Heart left ventricle (tissue), 13 donors: ENCODE measurements around the gene PPP1R12C.

Experiments
- POLR2A ChIP-seq, 2 donors: fragments of 450-650 bp; IDR thresholded peaks; one replicate each; pipeline ENCODE4 v1.6.1; 2017; ENCODE audit warnings: antibody characterized with exemption in 2 of 2, mild to moderate bottlenecking in 2 of 2, moderate library complexity in 2 of 2
- TF ChIP-seq, protein P1 (sequence below), 12 donors: fragments of 200-600 bp; sonication (generic) in 4 of 12; IDR thresholded peaks; one replicate each; pipeline versions ENCODE4 v1.5.0 to v1.8.0; 2018 to 2022; ENCODE audit warnings: antibody characterized with exemption in 12 of 12, mild to moderate bottlenecking in 5 of 12
- donor health status: ischemic (EF 13 %, LVEDD 7.1; RV severe dilation, severe dysfunction).
- donor health status: DM: no; HTN: yes; CAD: no.
- donor health status: DM: no; HTN: no; CAD: no.
- donor health status: ischemic (EF 25% LVEDD 6.9; RV normal size, moderate dysfunction).
- donor health status: ischemic (EF 25% LVEDD 5.7; RV mildly dilated, moderate dysfunction).
- donor health status: ischemic (EF 35%, LVEDD 5.7; RV mildly dilated, moderate dysfunction).
- donor health status: nonischemic (EF 11% LVEDD 7.7; RV severe dilation, severe dysfunction).
- donor health status: DM: yes; HTN: yes; CAD: no.
- donor health status: PGD.
- donor health status: ischemic (EF 29% LVEDD 5.4; RV normal size, mild dysfunction).
- donor health status: nonischemic (EF 23%, LVEDD 6.1; RV moderate dilation, normal function).

DNA sequence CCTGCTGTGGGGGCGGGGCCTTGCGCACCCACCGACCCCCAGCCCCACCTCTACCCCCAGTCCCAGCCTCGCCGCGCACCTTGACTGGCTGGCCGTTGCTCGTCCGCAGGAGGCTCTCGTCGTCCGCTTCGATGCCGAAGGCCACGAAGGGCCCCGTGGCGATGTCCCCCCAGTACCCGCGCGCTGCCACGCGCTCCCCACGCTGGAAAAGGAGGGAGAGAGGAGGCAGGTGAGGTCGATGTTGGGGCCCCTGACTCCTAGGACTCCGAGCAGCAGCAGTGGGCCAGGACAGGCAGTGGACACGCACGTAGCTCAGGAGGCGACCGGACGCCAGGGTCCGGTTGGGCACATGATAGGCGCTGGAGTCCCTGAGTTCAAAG, 43.5 kb upstream of the PPP1R12C start:
- TF ChIP-seq, protein P1, sequence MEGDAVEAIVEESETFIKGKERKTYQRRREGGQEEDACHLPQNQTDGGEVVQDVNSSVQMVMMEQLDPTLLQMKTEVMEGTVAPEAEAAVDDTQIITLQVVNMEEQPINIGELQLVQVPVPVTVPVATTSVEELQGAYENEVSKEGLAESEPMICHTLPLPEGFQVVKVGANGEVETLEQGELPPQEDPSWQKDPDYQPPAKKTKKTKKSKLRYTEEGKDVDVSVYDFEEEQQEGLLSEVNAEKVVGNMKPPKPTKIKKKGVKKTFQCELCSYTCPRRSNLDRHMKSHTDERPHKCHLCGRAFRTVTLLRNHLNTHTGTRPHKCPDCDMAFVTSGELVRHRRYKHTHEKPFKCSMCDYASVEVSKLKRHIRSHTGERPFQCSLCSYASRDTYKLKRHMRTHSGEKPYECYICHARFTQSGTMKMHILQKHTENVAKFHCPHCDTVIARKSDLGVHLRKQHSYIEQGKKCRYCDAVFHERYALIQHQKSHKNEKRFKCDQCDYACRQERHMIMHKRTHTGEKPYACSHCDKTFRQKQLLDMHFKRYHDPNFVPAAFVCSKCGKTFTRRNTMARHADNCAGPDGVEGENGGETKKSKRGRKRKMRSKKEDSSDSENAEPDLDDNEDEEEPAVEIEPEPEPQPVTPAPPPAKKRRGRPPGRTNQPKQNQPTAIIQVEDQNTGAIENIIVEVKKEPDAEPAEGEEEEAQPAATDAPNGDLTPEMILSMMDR (IDR thresholded peaks at IDR 0.05), result no peak
- TF ChIP-seq POLR2A (IDR thresholded peaks at IDR 0.05), result no peak
